B cell (primary cell): ENCODE data around the gene KLHL24. TPM values are rescaled to one million over a fixed set of nuclear protein-coding genes. Genes with fewer than 3 reads are reported as not detected.

Experiments used
- ATAC-seq: fragments of 200-7000 bp; cut with Tn5 transposase; one replicate; pipeline ENCODE4 v1.10.0; 2021; ENCODE audit warnings: low read depth, mild to moderate bottlenecking, moderate number of reproducible peaks, moderate library complexity
- CTCF ChIA-PET: fragments of 350-600 bp; sonication (Branson Sonifier 250); formaldehyde crosslinking; loops from one replicate; lab custom pipeline; 2021; ENCODE audit warnings: antibody characterized with exemption, inconsistent platforms; lab: Charles Lee
- POLR2A ChIA-PET: fragments of 350-600 bp; sonication (Branson Sonifier 250); formaldehyde crosslinking; loops from one replicate; lab custom pipeline; 2021; ENCODE audit warnings: antibody characterized with exemption; lab: Charles Lee
- DNase-seq: peaks from one replicate; pipeline ENCODE4 v3.0.0; 2013
- H2AFZ ChIP-seq: 2 replicates; pipeline ENCODE4 v1.6.1; 2012; ENCODE audit warnings: mild to moderate bottlenecking, low read depth, low read length; ENCODE audit not compliant: insufficient read depth, poor library complexity, severe bottlenecking
- H3K27ac ChIP-seq, 2 donors: 1 replicate in 1 of 2; 2 replicates in 1 of 2; pipeline ENCODE4 v1.5.1; 2012 to 2013; ENCODE audit warnings: low read length in 2 of 2, mild to moderate bottlenecking in 2 of 2, moderate library complexity in 1 of 2
- H3K27me3 ChIP-seq, 4 experiments: fragments of 200-600 bp in 1 of 4; sonication (generic) in 1 of 4; replicated peaks in 1 of 4; 1 replicate in 2 of 4; 2 replicates in 2 of 4; pipeline versions ENCODE4 v1.6.1 to v1.7.0; 2013 to 2016; ENCODE audit warnings: low read length in 3 of 4, mild to moderate bottlenecking in 2 of 4, mixed read lengths in 1 of 4, moderate library complexity in 1 of 4; ENCODE audit not compliant: insufficient read depth in 4 of 4, control insufficient read depth in 3 of 4; ENCODE audit errors: control extremely low read depth in 1 of 4
- H3K36me3 ChIP-seq, 2 experiments: replicated peaks in 1 of 2; 1 replicate in 1 of 2; 2 replicates in 1 of 2; pipeline versions ENCODE4 v1.6.1 to v1.7.1; 2013; ENCODE audit warnings: low read length in 1 of 2; ENCODE audit not compliant: insufficient read depth in 2 of 2, control insufficient read depth in 1 of 2; ENCODE audit errors: control extremely low read depth in 1 of 2, extremely low read depth in 1 of 2
- H3K4me1 ChIP-seq, 2 donors: fragments of 200-600 bp in 1 of 2; sonication (generic) in 1 of 2; 1 replicate in 1 of 2; 2 replicates in 1 of 2; pipeline versions ENCODE4 v1.5.1 to v1.6.1; 2013 to 2017; ENCODE audit warnings: low read length in 2 of 2; ENCODE audit not compliant: control insufficient read depth in 2 of 2, insufficient read depth in 2 of 2
- H3K4me2 ChIP-seq: replicated peaks from 2 replicates; pipeline ENCODE3; 2012; ENCODE audit warnings: mild to moderate bottlenecking, low read depth, low read length; ENCODE audit not compliant: poor library complexity, severe bottlenecking
- H3K4me3 ChIP-seq, 5 experiments: fragments of 200-600 bp in 1 of 5; sonication (generic) in 1 of 5; 1 replicate in 3 of 5; 2 replicates in 2 of 5; pipeline versions ENCODE4 v1.5.1 to v1.7.0; 2011 to 2016; ENCODE audit warnings: low read length in 4 of 5, mild to moderate bottlenecking in 4 of 5, low read depth in 2 of 5, control low read depth in 1 of 5, moderate library complexity in 1 of 5; ENCODE audit not compliant: insufficient read depth in 1 of 5; ENCODE audit errors: control extremely low read depth in 1 of 5, extremely low read depth in 1 of 5
- H3K79me2 ChIP-seq: fragments of 200-600 bp; sonication (generic); one replicate; pipeline ENCODE4 v1.6.0; 2016; ENCODE audit warnings: low read length; ENCODE audit not compliant: control insufficient read depth, insufficient read depth
- H3K9ac ChIP-seq: fragments of 200-600 bp; sonication (generic); 2 replicates; pipeline ENCODE4 v1.6.1; 2017; ENCODE audit warnings: mild to moderate bottlenecking, low read length, moderate library complexity
- H3K9me3 ChIP-seq, 3 donors: one replicate each; pipeline versions ENCODE4 v1.6.1 to v1.7.1; 2013; ENCODE audit warnings: low read length in 2 of 3; ENCODE audit not compliant: control insufficient read depth in 2 of 3, insufficient read depth in 1 of 3; ENCODE audit errors: control extremely low read depth in 1 of 3
- H4K20me1 ChIP-seq: 2 replicates; pipeline ENCODE4 v1.6.0; 2012; ENCODE audit warnings: mild to moderate bottlenecking, low read length; ENCODE audit not compliant: insufficient read depth, control insufficient read depth, poor library complexity, severe bottlenecking
- H3K27ac Mint-ChIP-seq: one replicate; pipeline ENCODE4 v1.8.0; 2021; ENCODE audit warnings: mixed read lengths
- H3K27me3 Mint-ChIP-seq: one replicate; pipeline ENCODE4 v1.8.0; 2021; ENCODE audit warnings: mixed read lengths
- H3K4me1 Mint-ChIP-seq: one replicate; pipeline ENCODE4 v1.8.0; 2021; ENCODE audit warnings: mixed read lengths
- H3K4me3 Mint-ChIP-seq: one replicate; pipeline ENCODE4 v1.8.0; 2021; ENCODE audit warnings: mixed read lengths
- H3K9me3 Mint-ChIP-seq: one replicate; pipeline ENCODE4 v1.8.0; 2022; ENCODE audit warnings: mixed read lengths; ENCODE audit not compliant: insufficient read depth
- CTCF ChIP-seq: fragments of 200-600 bp; IDR thresholded peaks from one replicate; pipeline ENCODE4 v1.8.0; 2022; ENCODE audit warnings: antibody characterized with exemption, mild to moderate bottlenecking
- EZH2 ChIP-seq: IDR thresholded peaks from 2 replicates; pipeline ENCODE4 v1.6.1; 2012; ENCODE audit warnings: borderline replicate concordance, low read depth, mild to moderate bottlenecking, moderate library complexity, low read length; ENCODE audit not compliant: insufficient read depth, poor library complexity, severe bottlenecking
- WGBS: methylation state at CpG from one replicate; pipeline ENCODE4 v1.1.5; 2013; ENCODE audit warnings: missing lambda C conversion rate; ENCODE audit not compliant: insufficient coverage; 5-methylcytosine and 5-hydroxymethylcytosine counted together
- intact Hi-C: fragments of 100-400 bp; cut with micrococcal nuclease; formaldehyde crosslinking; loops from one replicate; pipeline ENCODE4 v1.10.0; 2022
- polyA plus RNA-seq: library from polyadenylated mRNA; depleted of rRNA; stranded (reverse); fragments of >200 nt; gene quantifications from 2 replicates; pipeline ENCODE4 v1.2.3, GENCODE V29; 2012
- total RNA-seq, 2 donors: library from RNA; stranded (reverse); fragments of 120-200 nt in 1 of 2; gene quantifications; 1 replicate in 1 of 2; 2 replicates in 1 of 2; pipeline versions ENCODE4 v1.2.3 to v1.2.4, GENCODE V29; 2013 to 2022

KLHL24 gene
- total and polyA plus RNA-seq, 2 donors (not counting 1 experiment from before 2014, with no cell fraction given): 37.4 to 134 TPM

- ChIA-PET CTCF (interaction anchor here (0.5 to 1.4 kb wide), 2 partner anchors 8 to 9 kb away, joined by 3 read pairs; no protein-coding TSS in a partner anchor), POLR2A (no interaction called here)
- H2AFZ ChIP-seq: no peak overlapping the region
- no peak for DNase-seq
- H3K27ac Mint-ChIP-seq: no peak overlapping the region
- H3K4me3 Mint-ChIP-seq: no peak overlapping the region
- no CpG with 5 or more reads among the region's 6 CpGs for WGBS
- intact Hi-C loops: no loop called here
- H3K27me3 Mint-ChIP-seq: no peaks in the 10 kb centered on the region
- no peak overlapping the region for H3K4me3 ChIP-seq
- peaks cover 11 to 48% of the 10 kb centered on the region in 2 experiments for H3K36me3 ChIP-seq
- H3K79me2 ChIP-seq: no peaks in the 10 kb centered on the region
- H3K4me1 ChIP-seq: no peaks in the 10 kb centered on the region
- no peak overlapping the region for H3K9ac ChIP-seq
- H3K27ac ChIP-seq: no peak overlapping the region
- no peaks in the 10 kb centered on the region for H3K4me1 Mint-ChIP-seq
- H3K9me3 Mint-ChIP-seq: no peaks in the 10 kb centered on the region
- no peaks in the 10 kb centered on the region for H3K27me3 ChIP-seq
- no peak for ATAC-seq
- TF ChIP-seq EZH2 (no peak), CTCF (no peak)
- H3K9me3 ChIP-seq: no peaks in the 10 kb centered on the region
- no peak overlapping the region for H3K4me2 ChIP-seq
- no peaks in the 10 kb centered on the region for H4K20me1 ChIP-seq
Observed at GRCh38 chr3:183725387-183725786, 90.0 kb downstream of the KLHL24 start.

- Histone ChIP-seq H3K27me3 (no peaks in the 10 kb centered on the region), H3K4me1 (no peaks in the 10 kb centered on the region), H3K27ac (no peak overlapping the region), H3K36me3 (peaks cover 11 to 38% of the 10 kb centered on the region in 2 experiments), H2AFZ (no peak overlapping the region), H3K9ac (no peak overlapping the region), H3K4me2 (no peak overlapping the region), H4K20me1 (no peaks in the 10 kb centered on the region), H3K4me3 (no peak overlapping the region), H3K79me2 (no peaks in the 10 kb centered on the region), H3K9me3 (no peaks in the 10 kb centered on the region)
- ChIA-PET POLR2A (no interaction called here), CTCF (no interaction called here)
- Mint-ChIP-seq H3K9me3 (no peaks in the 10 kb centered on the region), H3K4me3 (no peak overlapping the region), H3K4me1 (no peaks in the 10 kb centered on the region), H3K27me3 (no peaks in the 10 kb centered on the region), H3K27ac (no peak overlapping the region)
- ATAC-seq (no peak), DNase-seq (no peak)
- 100% methylated on average over 1 of the region's 1 CpG for WGBS
- intact Hi-C loops: no loop called here
- TF ChIP-seq CTCF: no peak
- TF ChIP-seq EZH2: no peak
Observed at GRCh38 chr3:183728204-183728603, 92.8 kb downstream of the KLHL24 start.
